ENCODE data around the gene ARHGAP27. TPM values are rescaled to one million over a fixed set of nuclear protein-coding genes. Genes with fewer than 3 reads are reported as not detected.

The ARHGAP27 gene
- total RNA-seq, 1 donor from 2014 or later: 39.8 TPM

DNA sequence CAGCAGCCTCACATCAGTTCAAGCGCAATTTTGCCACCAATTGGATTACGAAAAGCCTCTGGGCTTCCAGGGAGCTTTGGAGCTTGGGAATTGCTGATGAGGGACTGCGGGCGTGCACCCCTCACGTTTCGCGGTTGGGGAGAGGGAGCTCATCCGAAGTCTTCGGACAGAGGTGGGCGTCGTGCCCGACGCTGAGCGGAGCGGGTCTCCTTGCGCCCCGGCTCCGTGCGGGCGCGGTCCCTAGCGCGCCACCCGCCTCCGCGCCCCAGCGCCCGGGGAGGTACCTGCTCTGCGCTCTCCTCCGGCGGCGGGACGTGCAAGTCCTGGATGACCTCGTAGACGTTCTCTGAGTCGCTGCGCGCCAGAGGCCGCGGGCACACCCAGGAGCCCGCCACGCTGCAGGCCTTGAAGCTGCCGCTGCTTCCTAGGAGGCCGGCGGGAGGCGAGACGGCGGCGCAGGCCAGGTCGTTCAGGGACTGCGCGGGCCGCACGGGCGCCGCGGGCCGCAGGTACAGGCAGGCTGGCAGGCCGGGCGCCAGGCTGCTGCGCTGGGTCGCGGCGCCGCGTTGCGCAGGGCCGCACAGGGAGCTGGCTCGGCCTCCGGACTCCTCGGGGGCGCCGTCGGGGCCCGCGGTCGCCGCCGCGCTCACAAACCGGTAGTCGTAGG is 3.2 kb downstream of the ARHGAP27 start:
- DNase-seq (ENCODE audit: low read depth): no peak
- no peak overlapping the region for H3K4me3 ChIP-seq (ENCODE audit: low read depth, low read length)
- TF ChIP-seq, protein P1, sequence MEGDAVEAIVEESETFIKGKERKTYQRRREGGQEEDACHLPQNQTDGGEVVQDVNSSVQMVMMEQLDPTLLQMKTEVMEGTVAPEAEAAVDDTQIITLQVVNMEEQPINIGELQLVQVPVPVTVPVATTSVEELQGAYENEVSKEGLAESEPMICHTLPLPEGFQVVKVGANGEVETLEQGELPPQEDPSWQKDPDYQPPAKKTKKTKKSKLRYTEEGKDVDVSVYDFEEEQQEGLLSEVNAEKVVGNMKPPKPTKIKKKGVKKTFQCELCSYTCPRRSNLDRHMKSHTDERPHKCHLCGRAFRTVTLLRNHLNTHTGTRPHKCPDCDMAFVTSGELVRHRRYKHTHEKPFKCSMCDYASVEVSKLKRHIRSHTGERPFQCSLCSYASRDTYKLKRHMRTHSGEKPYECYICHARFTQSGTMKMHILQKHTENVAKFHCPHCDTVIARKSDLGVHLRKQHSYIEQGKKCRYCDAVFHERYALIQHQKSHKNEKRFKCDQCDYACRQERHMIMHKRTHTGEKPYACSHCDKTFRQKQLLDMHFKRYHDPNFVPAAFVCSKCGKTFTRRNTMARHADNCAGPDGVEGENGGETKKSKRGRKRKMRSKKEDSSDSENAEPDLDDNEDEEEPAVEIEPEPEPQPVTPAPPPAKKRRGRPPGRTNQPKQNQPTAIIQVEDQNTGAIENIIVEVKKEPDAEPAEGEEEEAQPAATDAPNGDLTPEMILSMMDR (conservative IDR thresholded peaks at IDR 0.05; ENCODE audit: low read depth, low read length): no peak

DNA sequence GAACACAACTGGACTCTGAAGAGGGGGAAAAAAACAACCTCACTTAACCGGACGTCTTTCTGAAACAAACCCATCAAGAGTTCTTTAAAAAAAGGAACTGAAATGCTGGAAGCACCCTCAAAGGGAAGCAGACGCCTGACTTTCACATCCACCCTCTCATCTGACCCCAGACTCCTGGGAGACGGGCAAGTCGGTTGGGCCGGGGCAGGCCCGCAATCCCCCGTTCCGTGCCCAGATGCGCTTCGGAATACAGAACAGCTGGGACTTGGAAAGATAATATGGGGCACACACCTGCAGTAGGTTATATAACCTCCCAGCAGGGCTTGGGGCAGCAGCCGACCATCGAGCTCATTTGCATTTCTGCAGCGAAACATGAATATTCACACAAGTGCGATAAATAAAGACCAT is 3.7 kb downstream of the ARHGAP27 start:
- no peak overlapping the region for H3K4me3 ChIP-seq (ENCODE audit: low read depth, low read length)
- no peak for DNase-seq (ENCODE audit: low read depth)
- TF ChIP-seq, protein P1 (conservative IDR thresholded peaks at IDR 0.05; ENCODE audit: low read depth, low read length): no peak

DNA sequence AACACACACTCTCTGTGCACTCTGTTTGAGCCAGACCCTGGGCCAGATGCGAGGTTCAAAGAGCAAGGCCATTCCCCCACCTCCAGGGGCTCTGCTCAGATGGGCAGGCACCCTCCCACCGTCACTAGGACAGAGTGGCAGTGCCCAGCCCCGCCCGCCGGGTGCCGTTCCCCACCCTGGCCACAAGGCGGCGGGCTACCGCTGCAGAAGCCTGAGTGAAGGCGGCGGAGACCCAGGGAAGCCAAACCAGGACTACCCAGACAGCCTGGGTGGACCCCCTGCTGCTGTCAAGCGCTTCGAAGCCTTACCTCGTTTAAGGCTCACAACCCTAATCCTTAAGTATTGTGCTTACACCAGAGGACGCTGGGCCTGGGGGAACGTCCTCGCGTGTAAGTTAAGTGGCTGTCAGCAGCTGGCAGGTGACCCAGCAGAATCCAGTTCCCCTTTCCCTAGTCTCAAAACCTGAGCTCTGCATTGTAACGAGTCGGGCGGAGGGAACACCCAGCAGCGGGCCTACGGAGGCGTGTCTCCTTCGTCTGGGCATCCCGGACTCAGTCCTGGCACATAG is 4.5 kb downstream of the ARHGAP27 start:
- H3K4me3 ChIP-seq (ENCODE audit: low read depth, low read length): no peak overlapping the region
- TF ChIP-seq, protein P1 (conservative IDR thresholded peaks at IDR 0.05; ENCODE audit: low read depth, low read length): peak; percentile 85
- no peak for DNase-seq (ENCODE audit: low read depth)

DNA sequence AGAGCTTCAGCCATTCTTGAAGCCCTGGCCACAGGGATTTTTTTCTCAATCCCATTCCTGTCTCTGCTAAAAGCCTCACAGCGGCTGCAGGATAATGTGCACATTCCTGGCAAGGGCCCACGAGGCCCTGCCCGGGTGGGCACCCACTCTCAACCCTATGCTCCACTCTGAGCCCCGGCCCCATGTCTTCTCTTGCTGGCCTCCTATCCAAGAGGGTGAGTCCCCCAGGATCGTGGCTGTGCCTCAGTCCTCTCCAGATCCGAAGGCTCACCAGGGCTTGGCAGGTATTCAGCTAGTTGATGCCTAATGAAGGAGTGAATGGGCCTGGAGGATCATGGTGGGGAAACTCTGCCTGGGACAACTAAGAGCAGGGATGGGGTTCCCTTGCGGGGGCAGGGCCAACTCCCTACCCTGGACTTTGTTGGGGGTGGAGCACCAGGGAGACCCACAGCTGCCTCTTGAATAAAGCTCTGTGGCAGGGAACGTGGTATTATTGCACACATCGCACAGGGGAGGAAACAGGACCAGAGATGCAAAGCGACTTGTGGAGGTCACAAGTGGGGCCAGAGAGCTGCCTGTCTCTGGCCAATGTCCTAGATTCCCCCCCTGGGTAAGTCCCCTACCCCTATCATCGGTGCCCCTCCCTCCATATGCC is 5.4 kb downstream of the ARHGAP27 start:
- no peak for DNase-seq (ENCODE audit: low read depth)
- TF ChIP-seq, protein P1 (conservative IDR thresholded peaks at IDR 0.05; ENCODE audit: low read depth, low read length): no peak
- no peak overlapping the region for H3K4me3 ChIP-seq (ENCODE audit: low read depth, low read length)

DNA sequence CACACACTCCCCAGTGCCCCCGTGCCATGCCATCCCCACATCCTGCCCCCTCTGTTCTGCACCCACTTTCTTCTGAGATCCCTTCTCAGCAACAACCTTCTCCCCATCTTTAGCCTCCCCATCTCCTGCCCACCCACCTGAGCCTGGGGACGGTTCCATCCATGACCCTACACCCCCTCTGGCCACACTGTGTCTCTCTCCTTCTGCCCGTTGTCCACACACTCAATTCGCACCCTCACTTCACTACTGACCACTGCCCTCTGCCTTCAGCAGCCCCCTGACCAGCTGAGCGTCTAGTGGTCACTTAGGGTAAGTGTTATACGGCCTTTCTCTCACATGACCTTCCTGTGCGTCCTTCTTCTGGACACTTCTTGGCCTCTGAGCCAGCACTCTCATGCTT is 6.1 kb downstream of the ARHGAP27 start:
- TF ChIP-seq, protein P1 (conservative IDR thresholded peaks at IDR 0.05; ENCODE audit: low read depth, low read length): no peak
- no peak for DNase-seq (ENCODE audit: low read depth)
- no peak overlapping the region for H3K4me3 ChIP-seq (ENCODE audit: low read depth, low read length)

DNA sequence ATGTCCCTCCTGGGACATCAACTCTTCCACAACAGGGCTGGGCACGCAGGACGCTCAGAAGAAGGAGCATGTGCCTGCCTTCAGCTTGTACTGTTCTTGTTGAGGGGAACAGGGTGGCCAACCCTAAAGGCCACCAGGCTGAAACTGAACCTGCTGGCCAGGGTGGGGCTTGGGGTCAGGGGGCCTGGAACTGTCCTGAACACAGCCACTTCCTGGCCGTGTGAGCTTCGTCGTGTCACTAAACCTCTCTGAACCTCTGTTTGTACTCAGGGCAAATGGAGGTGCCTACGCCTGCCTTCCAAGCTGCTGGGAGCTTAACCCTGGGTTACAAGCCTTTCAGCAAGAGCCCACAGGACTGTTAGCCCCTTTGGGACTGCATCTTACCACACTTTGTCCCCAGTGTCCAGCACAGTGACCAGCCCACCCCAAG is 6.7 kb downstream of the ARHGAP27 start:
- H3K4me3 ChIP-seq (ENCODE audit: low read depth, low read length): no peak overlapping the region
- DNase-seq (ENCODE audit: low read depth): no peak
- TF ChIP-seq, protein P1 (conservative IDR thresholded peaks at IDR 0.05; ENCODE audit: low read depth, low read length): no peak
